K562 (cell line): ENCODE results near the gene YIF1A. TPM values are rescaled to one million over a fixed set of nuclear protein-coding genes. Genes with fewer than 3 reads are reported as not detected.

Source experiments
- ATAC-seq: fragments of 200-7000 bp; cut with Tn5 transposase; 3 replicates; pipeline ENCODE4 v1.9.1; 2020; ENCODE audit warnings: moderate library complexity
- BruUV-seq: library from RNA; stranded (reverse); fragments of 400-500 nt; replicated peaks from 2 replicates; lab custom pipeline; 2021; lab: Mats Ljungman, UMichigan
- CTCF ChIA-PET: fragments of 300-600 bp; formaldehyde crosslinking; extraction: SDS; loops from one replicate; lab custom pipeline; 2021; ENCODE audit warnings: low intra/inter-chr PET ratio; lab: Yijun Ruan, JAX
- POLR2A ChIA-PET: fragments of 300-600, 350-650 bp; sonication (Branson Sonifier 250); formaldehyde crosslinking; extraction: SDS; loops from one replicate; lab custom pipeline; 2021; ENCODE audit warnings: antibody characterized with exemption, inconsistent platforms; lab: Yijun Ruan, JAX
- DNase-seq, 4 experiments: peaks; one replicate each; pipeline versions ENCODE4 v3.0.0 to v3.0.0-alpha.2; 2011 to 2018; ENCODE audit warnings: low spot score in 3 of 4, mixed read lengths in 3 of 4; ENCODE audit errors: extremely low read depth in 1 of 4
- FAIRE-seq: peaks from 2 replicates; lab custom pipeline; 2011; peaks lifted over from hg19 to GRCh38; lab: Jason Lieb, UNC
- H2AFZ ChIP-seq: 2 replicates; pipeline ENCODE4 v1.6.0; 2011; ENCODE audit warnings: low read depth, low read length, control low read depth, inconsistent platforms
- H3K27ac ChIP-seq: fragments of 200-600 bp; 3 replicates; pipeline ENCODE4 v1.8.0; 2011; ENCODE audit warnings: low read depth, mild to moderate bottlenecking, control low read depth, inconsistent platforms, low read length, moderate library complexity, mixed read lengths; ENCODE audit errors: extremely low read depth
- H3K27me3 ChIP-seq, 2 experiments: fragments of 300-600 bp in 1 of 2; 2 replicates in 1 of 2; 3 replicates in 1 of 2; pipeline versions ENCODE4 v1.6.0 to v1.8.0; 2011; ENCODE audit warnings: inconsistent platforms in 2 of 2, low read length in 2 of 2, mild to moderate bottlenecking in 1 of 2, mixed read lengths in 1 of 2, moderate library complexity in 1 of 2; ENCODE audit not compliant: control insufficient read depth in 2 of 2, insufficient read depth in 2 of 2
- H3K36me3 ChIP-seq: fragments of 300-600 bp; 3 replicates; pipeline ENCODE4 v1.8.0; 2011; ENCODE audit warnings: mild to moderate bottlenecking, low read length, inconsistent platforms; ENCODE audit not compliant: control insufficient read depth, insufficient read depth
- H3K4me1 ChIP-seq, 2 experiments: fragments of 200-600 bp in 1 of 2; replicated peaks in 1 of 2; 2 replicates in 1 of 2; 3 replicates in 1 of 2; pipeline versions ENCODE4 v1.5.1 to v1.8.0; 2011; ENCODE audit warnings: inconsistent platforms in 2 of 2, low read length in 2 of 2, mild to moderate bottlenecking in 1 of 2, mixed read lengths in 1 of 2, moderate library complexity in 1 of 2; ENCODE audit not compliant: control insufficient read depth in 2 of 2, insufficient read depth in 2 of 2
- H3K4me2 ChIP-seq: 2 replicates; pipeline ENCODE4 v1.6.1; 2011; ENCODE audit warnings: low read length, control low read depth, inconsistent platforms, mixed read lengths; ENCODE audit not compliant: insufficient read depth
- H3K4me3 ChIP-seq: fragments of 200-600 bp; sonication (generic), shearing (Covaris generic); 2 replicates; pipeline ENCODE4 v1.5.1; 2016; ENCODE audit warnings: control low read depth, inconsistent platforms
- H3K79me2 ChIP-seq: fragments of 200-600 bp; 3 replicates; pipeline ENCODE4 v1.8.0; 2011; ENCODE audit warnings: low read length, inconsistent platforms; ENCODE audit not compliant: control insufficient read depth, insufficient read depth
- H3K9ac ChIP-seq, 2 experiments: 2 replicates each; pipeline versions ENCODE4 v1.6.0 to v1.6.1; 2011; ENCODE audit warnings: low read depth in 2 of 2, low read length in 2 of 2, control low read depth in 1 of 2, inconsistent platforms in 1 of 2, mild to moderate bottlenecking in 1 of 2, mixed read lengths in 1 of 2; ENCODE audit not compliant: insufficient read depth in 1 of 2
- H3K9me1 ChIP-seq: one replicate; pipeline ENCODE4 v1.6.0; 2011; ENCODE audit warnings: inconsistent platforms, mild to moderate bottlenecking, low read length, moderate library complexity; ENCODE audit not compliant: control insufficient read depth, insufficient read depth
- H3K9me3 ChIP-seq: replicated peaks from 2 replicates; pipeline ENCODE4 v1.5.1; 2011; ENCODE audit warnings: low read depth, low read length, inconsistent platforms; ENCODE audit not compliant: control insufficient read depth, insufficient read depth
- H4K20me1 ChIP-seq: replicated peaks from 2 replicates; pipeline ENCODE4 v1.6.1; 2011; ENCODE audit warnings: low read length, inconsistent platforms, mixed read lengths; ENCODE audit not compliant: control insufficient read depth, insufficient read depth
- BCOR ChIP-seq: fragments of 450-650 bp; IDR thresholded peaks from 2 replicates; pipeline ENCODE4 v1.6.1; 2016
- HNRNPL ChIP-seq: fragments of 200-400 bp; formaldehyde crosslinking; IDR thresholded peaks from 2 replicates; pipeline ENCODE4 v1.6.1; 2017; ENCODE audit warnings: low read depth, mild to moderate bottlenecking, low read length
- KDM1A ChIP-seq, 2 experiments: fragments of 450-650 bp; IDR thresholded peaks; 2 replicates each; pipeline ENCODE4 v1.6.1; 2016; ENCODE audit warnings: mild to moderate bottlenecking in 2 of 2
- KHSRP ChIP-seq: fragments of 450-650 bp; IDR thresholded peaks from 2 replicates; pipeline ENCODE4 v1.6.1; 2017
- ZFX ChIP-seq: sonication (generic); formaldehyde crosslinking; IDR thresholded peaks from 2 replicates; pipeline ENCODE4 v1.8.0; 2022; ENCODE audit warnings: mild to moderate bottlenecking, missing genetic modification reagents, moderate library complexity
- ZNF707 ChIP-seq: fragments of 250-450 bp; sonication (Bioruptor Pico); conservative IDR thresholded peaks from 2 replicates; pipeline ENCODE4 v1.8.0; 2022; ENCODE audit warnings: inconsistent platforms, mild to moderate bottlenecking, moderate library complexity
- WGBS: fragments of 100-300 bp; shearing (Covaris generic); methylation state at CpG from one replicate; pipeline ENCODE4 v1.1.6; 2016; ENCODE audit warnings: low coverage, mixed read lengths; ENCODE audit not compliant: insufficient coverage; ENCODE audit errors: missing lambda C conversion rate; 5-methylcytosine and 5-hydroxymethylcytosine counted together
- in situ Hi-C: fragments of 300-500 bp; cut with MboI; formaldehyde crosslinking; loops from 4 replicates; pipeline ENCODE4 v1.15.0; 2018; ENCODE audit warnings: inconsistent platforms, mixed read lengths
- intact Hi-C: fragments of 100-400 bp; cut with micrococcal nuclease; formaldehyde crosslinking; loops from 2 replicates; pipeline ENCODE4 v1.14.2; 2022
- polyA plus RNA-seq, 8 experiments: library from polyadenylated mRNA; depleted of rRNA in 4 of 8; stranded (reverse) in 5 of 8; unstranded in 3 of 8; fragments of >200 nt; fragmentation: Nextera tagmentation in 2 of 8; fragmentation: Illumina TruSeq in 1 of 8; extraction: Ambion mirVana in 2 of 8; extraction: Trizol in 1 of 8; gene quantifications; 2 replicates each; pipeline versions ENCODE4 v1.2.1 to v1.2.3, GENCODE V29; 2011 to 2014; ENCODE audit warnings: inconsistent platforms in 1 of 8, missing spikeins in 1 of 8
- total RNA-seq, 7 experiments: library from RNA; depleted of rRNA in 6 of 7; stranded (reverse); fragments of >200 nt in 6 of 7; fragmentation: Illumina TruSeq in 2 of 7; extraction: Trizol in 2 of 7; gene quantifications; 2 replicates each; pipeline versions ENCODE4 v1.2.1 to v1.2.3, GENCODE V29; 2011 to 2021; ENCODE audit warnings: low replicate concordance in 1 of 7

Gene YIF1A
- total and polyA plus RNA-seq, 9 of the 15 experiments (the other 6 are each of a cell fraction or from before 2014, with no cell fraction given), result 8.6 to 121 (median 77.2) TPM

DNA sequence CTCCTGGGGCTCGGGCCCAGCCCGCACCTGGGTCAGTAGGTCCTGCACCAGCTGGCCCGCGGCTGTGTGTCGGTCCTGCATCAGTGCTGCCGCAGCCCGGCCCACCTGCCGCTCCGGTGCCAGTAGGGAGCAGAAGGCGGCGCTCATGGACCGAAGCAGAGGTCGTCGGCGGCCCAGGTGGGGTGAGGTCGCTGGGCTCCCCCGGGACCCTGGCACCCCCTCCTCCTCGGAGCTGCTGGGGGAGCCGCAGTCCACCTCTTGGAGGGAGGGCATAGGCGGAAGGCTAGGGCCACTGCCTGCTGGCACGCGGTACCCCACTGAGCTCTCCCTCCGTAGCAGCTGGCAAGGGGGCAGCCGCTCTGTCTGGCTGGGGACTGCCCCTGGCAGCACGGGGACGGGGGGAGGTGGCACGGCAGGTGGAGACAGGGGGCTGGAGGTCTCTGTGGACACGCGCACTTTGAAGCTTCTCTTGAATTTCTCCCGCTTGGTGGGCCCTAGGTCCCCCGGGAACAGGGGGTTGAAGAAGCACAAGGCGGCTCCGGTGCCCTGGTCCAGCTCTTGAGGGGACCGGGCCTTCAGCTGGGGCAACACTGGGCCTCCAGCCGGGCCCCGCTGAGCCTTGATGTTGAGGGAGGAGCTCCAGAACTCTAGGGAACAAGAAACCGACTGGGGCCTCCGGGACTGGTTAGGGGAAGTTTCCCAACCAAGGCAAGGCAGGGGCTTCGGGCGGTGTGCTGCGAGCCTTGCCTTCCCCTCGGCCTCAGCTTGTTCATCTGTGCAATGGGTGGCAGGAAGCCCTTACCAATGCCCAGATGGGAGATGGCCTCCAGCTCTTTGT lies 45.9 kb upstream of the YIF1A start:
- TF ChIP-seq BCOR (0 out of 2 replicates have a peak, but pooled peaks have one; percentile 34), ZNF707 (no peak), HNRNPL (0 out of 2 replicates have a peak, but pooled peaks have one; percentile 39), KHSRP (no peak), ZFX (CRISPR knock-in tag) (peak; percentile 17; the same call in 1 of the 2 replicates), KDM1A (IDR thresholded peaks at IDR 0.05) (0 out of 4 replicates have a peak, but pooled peaks of 1 of the 2 experiments have one; percentile 20)
- TF ChIP-seq, all 486 proteins: peak for 4
- H3K9me1 ChIP-seq, result no peaks in the 10 kb centered on the region
- H3K79me2 ChIP-seq, result no peaks in the 10 kb centered on the region
- WGBS, result 49% methylated on average over 22 of the region's 42 CpGs
- intact Hi-C loops (no loop called here), in situ Hi-C loops (no loop called here)
- no peak overlapping the region for H3K4me3 ChIP-seq
- H4K20me1 ChIP-seq, result peaks cover 3% of the 10 kb centered on the region; the same call in 1 of the 2 replicates
- H3K36me3 ChIP-seq, result peaks cover 27% of the 10 kb centered on the region; the same call in 1 of the 3 replicates
- peak overlapping the region in 1 of 2 experiments; percentile 80; a peak in 2 of 4 replicates for H3K9ac ChIP-seq
- no TSS peak for BruUV-seq
- ATAC-seq, result no peak
- H3K9me3 ChIP-seq, result no peaks in the 10 kb centered on the region
- no peak overlapping the region for H3K4me2 ChIP-seq
- no peak overlapping the region for H3K27ac ChIP-seq
- no peak overlapping the region for H2AFZ ChIP-seq
- H3K27me3 ChIP-seq, result no peaks in the 10 kb centered on the region
- peaks cover 15 to 68% of the 10 kb centered on the region in 2 experiments for H3K4me1 ChIP-seq
- POLR2A ChIA-PET, result interaction anchor here (0.6 to 1.3 kb wide), 9 partner anchors 10 to 912 kb away, joined by 3 to 5 read pairs (median 3); partner anchors contain the start of genes BRMS1 and YIF1A
- FAIRE-seq, result no peak
- CTCF ChIA-PET, result no interaction called here
- DNase-seq, result peak in 1 of 4 experiments; percentile 17
